ENCODE data around the gene APIP.

DNA sequence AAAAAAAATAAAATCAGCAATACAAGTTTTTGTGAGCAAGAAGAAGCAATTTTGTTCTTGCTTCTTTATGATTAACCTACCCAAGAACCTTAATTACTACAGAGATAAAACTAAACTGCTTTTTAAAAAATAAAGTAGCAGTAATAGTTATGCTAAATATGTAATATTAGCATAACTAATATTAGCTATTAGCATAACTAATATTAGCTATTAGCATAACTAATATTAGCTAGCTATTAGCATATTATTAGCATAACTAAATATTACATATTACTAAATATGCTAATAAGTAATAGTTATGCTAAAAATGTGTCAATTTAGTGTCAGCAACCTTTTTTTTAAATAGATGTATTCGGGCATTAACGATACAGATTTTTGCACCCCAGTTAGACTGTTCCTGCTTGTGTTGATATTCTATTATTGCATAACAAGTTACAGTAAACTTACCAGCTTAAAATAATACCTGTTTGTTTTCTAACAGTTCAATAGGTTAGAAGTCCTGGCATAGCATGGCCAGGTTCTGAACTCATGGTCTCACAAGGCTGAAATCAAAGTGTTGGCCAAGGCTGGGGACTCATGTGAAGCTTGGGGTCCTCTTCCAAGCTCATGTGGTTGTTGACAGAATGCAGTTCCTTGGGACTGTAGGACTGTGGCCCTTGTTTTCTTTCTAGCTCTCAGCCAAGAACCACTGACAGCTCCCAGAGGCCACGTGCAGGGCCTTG, 48.6 kb upstream of the APIP start:
- TF ChIP-seq CTCF (IDR thresholded peaks at IDR 0.05) (no peak), POLR2A (IDR thresholded peaks at IDR 0.05) (no peak), POLR2AphosphoS5 (IDR thresholded peaks at IDR 0.05) (no peak), EP300 (IDR thresholded peaks at IDR 0.05) (no peak)

Data from stomach (tissue), 4 donors.